Endothelial cell of umbilical vein (primary cell): ENCODE measurements around the gene SP100. TPM values are rescaled to one million over a fixed set of nuclear protein-coding genes. Genes with fewer than 3 reads are reported as not detected.

Source experiments
- BruUV-seq: library from RNA; stranded (reverse); fragments of 400-500 nt; replicated peaks from 2 replicates; lab custom pipeline; 2021; lab: Mats Ljungman, UMichigan
- CTCF ChIA-PET: fragments of 300-600, 350-600 bp; sonication (Branson Sonifier 250); formaldehyde crosslinking; loops from one replicate; lab custom pipeline; 2021; ENCODE audit warnings: antibody characterized with exemption, inconsistent platforms; lab: Charles Lee
- POLR2A ChIA-PET: fragments of 300-600, 350-600 bp; sonication (Branson Sonifier 250); formaldehyde crosslinking; loops from one replicate; lab custom pipeline; 2021; ENCODE audit warnings: antibody characterized with exemption, inconsistent platforms; lab: Charles Lee
- DNase-seq: peaks from one replicate; pipeline ENCODE4 v3.0.0-alpha.2; 2011; ENCODE audit warnings: low read depth, low spot score
- FAIRE-seq: peaks from 2 replicates; lab custom pipeline; 2011; peaks lifted over from hg19 to GRCh38; lab: Jason Lieb, UNC
- H2AFZ ChIP-seq: 2 replicates; pipeline ENCODE4 v1.6.0; 2012; ENCODE audit warnings: low read depth, low read length, control low read depth, inconsistent platforms
- H3K27ac ChIP-seq: 2 replicates; pipeline ENCODE4 v1.5.1; 2011; ENCODE audit warnings: low read depth, mild to moderate bottlenecking, control low read depth, low read length, moderate library complexity; ENCODE audit not compliant: insufficient read depth
- H3K27me3 ChIP-seq, 2 experiments: 2 replicates each; pipeline versions ENCODE4 v1.6.0 to v1.6.1; 2011; ENCODE audit warnings: low read length in 2 of 2, mixed read lengths in 1 of 2; ENCODE audit not compliant: control insufficient read depth in 2 of 2, insufficient read depth in 2 of 2
- H3K36me3 ChIP-seq, 2 experiments: 2 replicates in 1 of 2; 3 replicates in 1 of 2; pipeline ENCODE4 v1.5.1; 2011; ENCODE audit warnings: low read length in 2 of 2, mild to moderate bottlenecking in 1 of 2, moderate library complexity in 1 of 2; ENCODE audit not compliant: control insufficient read depth in 2 of 2, insufficient read depth in 2 of 2; ENCODE audit errors: extremely low read depth in 1 of 2
- H3K4me1 ChIP-seq: 3 replicates; pipeline ENCODE4 v1.5.1; 2011; ENCODE audit warnings: mild to moderate bottlenecking, low read length; ENCODE audit not compliant: control insufficient read depth, insufficient read depth; ENCODE audit errors: extremely low read depth
- H3K4me2 ChIP-seq: 2 replicates; pipeline ENCODE4 v1.6.1; 2011; ENCODE audit warnings: low read length, control low read depth, mixed read lengths; ENCODE audit not compliant: insufficient read depth
- H3K4me3 ChIP-seq, 3 experiments: fragments of 200-600 bp in 1 of 3; sonication (generic), shearing (Covaris generic) in 1 of 3; replicated peaks in 1 of 3; 2 replicates each; pipeline ENCODE4 v1.5.1; 2011 to 2016; ENCODE audit warnings: control low read depth in 3 of 3, low read length in 3 of 3, mild to moderate bottlenecking in 2 of 3, inconsistent platforms in 1 of 3, low read depth in 1 of 3, moderate library complexity in 1 of 3; ENCODE audit not compliant: insufficient read depth in 1 of 3
- H3K79me2 ChIP-seq: 2 replicates; pipeline ENCODE4 v1.6.0; 2012; ENCODE audit warnings: low read length, inconsistent platforms; ENCODE audit not compliant: control insufficient read depth, insufficient read depth
- H3K9ac ChIP-seq: replicated peaks from 2 replicates; pipeline ENCODE3; 2011; ENCODE audit warnings: low read length, control low read depth; ENCODE audit not compliant: insufficient read depth; ENCODE audit errors: extremely low read depth
- H3K9me1 ChIP-seq: replicated peaks from 3 replicates; pipeline ENCODE4 v1.6.0; 2011; ENCODE audit warnings: mild to moderate bottlenecking, low read length; ENCODE audit not compliant: control insufficient read depth, insufficient read depth; ENCODE audit errors: extremely low read depth
- H3K9me3 ChIP-seq: replicated peaks from 2 replicates; pipeline ENCODE4 v1.5.1; 2012; ENCODE audit warnings: low read length, inconsistent platforms; ENCODE audit not compliant: control insufficient read depth, insufficient read depth
- H4K20me1 ChIP-seq: replicated peaks from 2 replicates; pipeline ENCODE3; 2011; ENCODE audit warnings: mild to moderate bottlenecking, low read length; ENCODE audit not compliant: control insufficient read depth, insufficient read depth; ENCODE audit errors: extremely low read depth
- EZH2 ChIP-seq: IDR thresholded peaks from 2 replicates; pipeline ENCODE4 v1.6.1; 2012; ENCODE audit warnings: borderline replicate concordance, low read depth, mild to moderate bottlenecking, moderate library complexity, low read length, inconsistent platforms; ENCODE audit not compliant: severe bottlenecking
- FOS ChIP-seq: IDR thresholded peaks from 2 replicates; pipeline ENCODE4 v1.6.1; 2011; ENCODE audit warnings: mild to moderate bottlenecking, low read length, moderate library complexity, borderline replicate concordance; ENCODE audit not compliant: insufficient read depth
- GATA2 ChIP-seq: IDR thresholded peaks from 2 replicates; pipeline ENCODE4 v1.7.0; 2011; ENCODE audit warnings: low read depth, mild to moderate bottlenecking, moderate library complexity, mixed read lengths, low read length; ENCODE audit not compliant: insufficient read length, insufficient read depth
- JUN ChIP-seq: IDR thresholded peaks from 2 replicates; pipeline ENCODE4 v1.6.1; 2011; ENCODE audit warnings: borderline replicate concordance, low read depth; ENCODE audit not compliant: insufficient read length, insufficient read depth
- MYC ChIP-seq: IDR thresholded peaks from one replicate; pipeline ENCODE4 v1.6.1; 2011; ENCODE audit warnings: mild to moderate bottlenecking, low read depth, low read length
- POLR2A ChIP-seq: IDR thresholded peaks from 2 replicates; pipeline ENCODE4 v1.6.1; 2012; ENCODE audit warnings: low read depth, mild to moderate bottlenecking, control low read depth, low read length
- POLR2AphosphoS5 ChIP-seq: IDR thresholded peaks from 2 replicates; pipeline ENCODE4 v1.6.1; 2012; ENCODE audit warnings: low read depth, mild to moderate bottlenecking, control low read depth, low read length, moderate library complexity; ENCODE audit not compliant: insufficient read depth
- dilution Hi-C: fragments of 300-500 bp; cut with MboI; formaldehyde crosslinking; loops from one replicate; pipeline ENCODE4 v1.15.0; 2019; ENCODE audit warnings: low sequenced_read_pairs; ENCODE audit not compliant: extremely low pct_ligation_motif_present
- intact Hi-C: fragments of 100-400 bp; cut with micrococcal nuclease; formaldehyde crosslinking; loops from one replicate; pipeline ENCODE4 v1.10.0; 2022
- polyA plus RNA-seq, 4 experiments: library from polyadenylated mRNA; depleted of rRNA in 3 of 4; stranded (reverse) in 3 of 4; unstranded in 1 of 4; fragments of >200 nt; gene quantifications; 2 replicates each; pipeline versions ENCODE4 v1.2.1 to v1.2.3, GENCODE V29; 2011 to 2012; ENCODE audit warnings: missing spikeins in 1 of 4
- total RNA-seq: library from RNA; stranded (reverse); gene quantifications from 2 replicates; pipeline ENCODE4 v1.2.3, GENCODE V29; 2021
- TF ChIP-seq, protein P1 (sequence below), 2 donors: IDR thresholded peaks; 1 replicate in 1 of 2; 2 replicates in 1 of 2; pipeline ENCODE4 v1.5.1; 2011; ENCODE audit warnings: low read length in 2 of 2, mild to moderate bottlenecking in 2 of 2, moderate library complexity in 2 of 2, control low read depth in 1 of 2, inconsistent platforms in 1 of 2, low read depth in 1 of 2; ENCODE audit not compliant: insufficient read depth in 1 of 2; ENCODE audit errors: extremely low read depth in 1 of 2
- TF ChIP-seq, protein P2 (sequence below): IDR thresholded peaks from 2 replicates; pipeline ENCODE4 v1.6.1; 2011; ENCODE audit not compliant: insufficient read depth, insufficient read length

Gene SP100
- total and polyA plus RNA-seq, 2 donors (not counting 3 experiments of a cell fraction or from before 2014, with no cell fraction given): 33.7 to 108 TPM

DNA sequence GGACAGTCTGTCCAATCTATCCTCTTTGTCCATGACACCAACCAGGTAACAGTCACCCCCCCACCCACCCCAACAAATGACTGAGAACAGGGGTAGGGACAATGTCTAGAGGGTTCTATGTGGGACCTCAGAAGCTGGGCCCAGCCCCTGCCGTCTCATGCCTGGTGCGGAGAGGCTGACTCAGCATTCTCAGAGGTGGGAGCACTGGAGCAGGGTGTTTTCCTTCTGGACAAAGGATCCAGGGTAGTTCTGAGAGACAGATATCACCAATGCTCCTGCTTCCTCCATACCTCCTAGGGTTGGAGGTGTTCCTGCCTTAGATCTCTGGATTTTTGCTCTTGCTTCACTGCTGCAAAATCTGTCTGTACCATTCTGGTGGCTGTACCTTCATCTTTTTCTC is 33.9 kb upstream of the SP100 start:
- intact Hi-C loops: loop anchor here (2.0 kb wide), 1 partner anchor 21 kb away; no protein-coding TSS in a partner anchor
- ChIA-PET POLR2A (no interaction called here), CTCF (no interaction called here)
- dilution Hi-C loops: no loop called here
- FAIRE-seq (no peak), DNase-seq (no peak)
- Histone ChIP-seq H3K9ac (no peak overlapping the region), H4K20me1 (no peaks in the 10 kb centered on the region), H2AFZ (no peak overlapping the region), H3K9me3 (no peaks in the 10 kb centered on the region), H3K4me1 (no peaks in the 10 kb centered on the region), H3K79me2 (no peaks in the 10 kb centered on the region), H3K27ac (no peak overlapping the region), H3K36me3 (peaks cover 0 to 2% of the 10 kb centered on the region in 2 experiments), H3K4me2 (no peak overlapping the region), H3K27me3 (no peaks in the 10 kb centered on the region), H3K9me1 (no peaks in the 10 kb centered on the region), H3K4me3 (no peak overlapping the region)
- no TSS peak for BruUV-seq
- no peak for TF ChIP-seq GATA2
- no peak for TF ChIP-seq POLR2A
- no peak for TF ChIP-seq POLR2AphosphoS5
- no peak for TF ChIP-seq JUN
- no peak for TF ChIP-seq FOS
- TF ChIP-seq, protein P1, sequence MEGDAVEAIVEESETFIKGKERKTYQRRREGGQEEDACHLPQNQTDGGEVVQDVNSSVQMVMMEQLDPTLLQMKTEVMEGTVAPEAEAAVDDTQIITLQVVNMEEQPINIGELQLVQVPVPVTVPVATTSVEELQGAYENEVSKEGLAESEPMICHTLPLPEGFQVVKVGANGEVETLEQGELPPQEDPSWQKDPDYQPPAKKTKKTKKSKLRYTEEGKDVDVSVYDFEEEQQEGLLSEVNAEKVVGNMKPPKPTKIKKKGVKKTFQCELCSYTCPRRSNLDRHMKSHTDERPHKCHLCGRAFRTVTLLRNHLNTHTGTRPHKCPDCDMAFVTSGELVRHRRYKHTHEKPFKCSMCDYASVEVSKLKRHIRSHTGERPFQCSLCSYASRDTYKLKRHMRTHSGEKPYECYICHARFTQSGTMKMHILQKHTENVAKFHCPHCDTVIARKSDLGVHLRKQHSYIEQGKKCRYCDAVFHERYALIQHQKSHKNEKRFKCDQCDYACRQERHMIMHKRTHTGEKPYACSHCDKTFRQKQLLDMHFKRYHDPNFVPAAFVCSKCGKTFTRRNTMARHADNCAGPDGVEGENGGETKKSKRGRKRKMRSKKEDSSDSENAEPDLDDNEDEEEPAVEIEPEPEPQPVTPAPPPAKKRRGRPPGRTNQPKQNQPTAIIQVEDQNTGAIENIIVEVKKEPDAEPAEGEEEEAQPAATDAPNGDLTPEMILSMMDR (IDR thresholded peaks at IDR 0.05; ENCODE audit: extremely low read depth in 1 of 2, insufficient read depth in 1 of 2, low read depth in 1 of 2, low read length in 2 of 2): no peak
- TF ChIP-seq EZH2: no peak
- TF ChIP-seq MYC: no peak
- TF ChIP-seq, protein P2, sequence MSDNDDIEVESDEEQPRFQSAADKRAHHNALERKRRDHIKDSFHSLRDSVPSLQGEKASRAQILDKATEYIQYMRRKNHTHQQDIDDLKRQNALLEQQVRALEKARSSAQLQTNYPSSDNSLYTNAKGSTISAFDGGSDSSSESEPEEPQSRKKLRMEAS: no peak
